ENCODE measurements around the gene PTH2.
"Not testable (repeated sequence)": the region's sequence is repeated elsewhere in the genome, so short reads cannot be mapped to it uniquely, and the experiment has no call there.

PTH2 gene

GRCh38 chr19:49447485-49448431 lies 24.5 kb upstream of the PTH2 start:
- DNase-seq: no peak

GRCh38 chr19:49445997-49446396 lies 22.8 kb upstream of the PTH2 start:
- DNase-seq: no peak

GRCh38 chr19:49444100-49444700 lies 21.0 kb upstream of the PTH2 start:
- DNase-seq: not testable (repeated sequence)

- peak; percentile 87 for DNase-seq
Measured at GRCh38 chr19:49443366-49444099, 20.3 kb upstream of the PTH2 start.

- DNase-seq: no peak
Measured at GRCh38 chr19:49442771-49443365, 19.6 kb upstream of the PTH2 start.

GRCh38 chr19:49442354-49442753 lies 19.1 kb upstream of the PTH2 start:
- no peak for DNase-seq

GRCh38 chr19:49441960-49442350 lies 18.7 kb upstream of the PTH2 start:
- no peak for DNase-seq

GRCh38 chr19:49441210-49441959 lies 18.1 kb upstream of the PTH2 start, which contains the start of gene SLC17A7:
Gene SLC17A7 (minus strand): TSS chr19:49441527. CDS start chr19:49441379, 148 bp downstream.
- DNase-seq: no peak

- DNase-seq: no peak
Measured at GRCh38 chr19:49440439-49441209, 17.4 kb upstream of the PTH2 start.

- DNase-seq: no peak
Measured at GRCh38 chr19:49439836-49440235, 16.6 kb upstream of the PTH2 start.

- DNase-seq: no peak
Measured at GRCh38 chr19:49438261-49438660, 15.0 kb upstream of the PTH2 start.

- DNase-seq: no peak
Measured at GRCh38 chr19:49437231-49437630, 14.0 kb upstream of the PTH2 start.

- DNase-seq: no peak
Measured at GRCh38 chr19:49436381-49437017, 13.3 kb upstream of the PTH2 start.

- no peak for DNase-seq
Measured at GRCh38 chr19:49435670-49436069, 12.4 kb upstream of the PTH2 start.

GRCh38 chr19:49434907-49435583 lies 11.8 kb upstream of the PTH2 start:
- DNase-seq: no peak

- no peak for DNase-seq
Measured at GRCh38 chr19:49433240-49433901, 10.1 kb upstream of the PTH2 start.

- no peak for DNase-seq
Measured at GRCh38 chr19:49432141-49433073, 9.2 kb upstream of the PTH2 start.

- DNase-seq: no peak
Measured at GRCh38 chr19:49431330-49431749, 8.1 kb upstream of the PTH2 start.

All from NCI-H1436 treated with DMSO at 0.1 percent for 48 hours (cell line).